SH-SY5Y (cell line): Measurements from ENCODE around the gene RAB35.
A peak's percentile ranks its signal among the peaks of the same experiment; 100 is the strongest.

Source experiments
- GATA2 ChIP-seq: IDR thresholded peaks from 2 replicates; pipeline ENCODE4 v1.6.1; 2011; ENCODE audit warnings: mild to moderate bottlenecking, low read depth, low read length
- GATA3 ChIP-seq: IDR thresholded peaks from 2 replicates; pipeline ENCODE4 v1.6.1; 2011; ENCODE audit warnings: low read depth, mild to moderate bottlenecking, low read length, moderate library complexity

RAB35 gene

GRCh38 chr12:120116441-120116791 lies at the start of gene RAB35:
TSS of gene RAB35 (minus strand) at chr12:120116753. CDS start at chr12:120116650, 103 bp downstream.
- no peak for TF ChIP-seq GATA3
- no peak for TF ChIP-seq GATA2

GRCh38 chr12:120164293-120164692 lies 47.7 kb upstream of the RAB35 start:
- no peak for TF ChIP-seq GATA2
- TF ChIP-seq GATA3, result no peak

- TF ChIP-seq GATA3 (no peak), GATA2 (no peak)
Observed at GRCh38 chr12:120162763-120163162, 46.2 kb upstream of the RAB35 start.

- TF ChIP-seq GATA3, result no peak
- no peak for TF ChIP-seq GATA2
Observed at GRCh38 chr12:120161852-120162251, 45.3 kb upstream of the RAB35 start.

GRCh38 chr12:120159509-120160237 lies 43.1 kb upstream of the RAB35 start:
- TF ChIP-seq GATA2 (no peak), GATA3 (no peak)

GRCh38 chr12:120158351-120158750 lies 41.8 kb upstream of the RAB35 start:
- TF ChIP-seq GATA3 (no peak), GATA2 (no peak)

- TF ChIP-seq GATA2, result no peak
- TF ChIP-seq GATA3, result no peak
Observed at GRCh38 chr12:120157678-120158077, 41.1 kb upstream of the RAB35 start.

- no peak for TF ChIP-seq GATA3
- no peak for TF ChIP-seq GATA2
Observed at GRCh38 chr12:120156315-120157259, 40.0 kb upstream of the RAB35 start.

GRCh38 chr12:120155072-120155471 lies 38.5 kb upstream of the RAB35 start:
- TF ChIP-seq GATA2 (no peak), GATA3 (no peak)

- 0 out of 2 replicates have a peak, but pooled peaks have one; percentile 19 for TF ChIP-seq GATA2
- no peak for TF ChIP-seq GATA3
Observed at GRCh38 chr12:120150919-120151525, 34.5 kb upstream of the RAB35 start.

- no peak for TF ChIP-seq GATA2
- no peak for TF ChIP-seq GATA3
Observed at GRCh38 chr12:120148011-120148410, 31.5 kb upstream of the RAB35 start.

- TF ChIP-seq GATA3, result no peak
- TF ChIP-seq GATA2, result no peak
Observed at GRCh38 chr12:120145164-120145563, 28.6 kb upstream of the RAB35 start.

- no peak for TF ChIP-seq GATA2
- no peak for TF ChIP-seq GATA3
Observed at GRCh38 chr12:120144215-120144614, 27.7 kb upstream of the RAB35 start.

- no peak for TF ChIP-seq GATA3
- TF ChIP-seq GATA2, result no peak
Observed at GRCh38 chr12:120142231-120142877, 25.8 kb upstream of the RAB35 start.
